ENCODE data around the gene DARS1. TPM values are rescaled to one million over a fixed set of nuclear protein-coding genes. Genes with fewer than 3 reads are reported as not detected.

DARS1 gene
- polyA plus RNA-seq, 1 donor (not counting 4 experiments of a cell fraction or from before 2014, with no cell fraction given), result 129 TPM

- Histone ChIP-seq H2AFZ (ENCODE audit: control insufficient read depth, low read length) (no peak overlapping the region), H3K9me3 (ENCODE audit: control insufficient read depth, low read depth, low read length) (no peaks in the 10 kb centered on the region), H3K79me2 (ENCODE audit: control insufficient read depth, insufficient read depth, low read length) (peaks cover 40% of the 10 kb centered on the region), H3K36me3 (ENCODE audit: control insufficient read depth in 2 of 2, extremely low read depth in 1 of 2, insufficient read depth in 2 of 2, low read length in 2 of 2) (peaks cover 5 to 20% of the 10 kb centered on the region in 2 experiments), H3K4me1 (ENCODE audit: control insufficient read depth, extremely low read depth, insufficient read depth, low read length) (peaks cover 7% of the 10 kb centered on the region), H3K4me3 (ENCODE audit: control insufficient read depth in 2 of 3, extremely low read depth in 1 of 3, insufficient read depth in 2 of 3, low read depth in 1 of 3, low read length in 3 of 3) (no peak overlapping the region), H3K27ac (ENCODE audit: control insufficient read depth, insufficient read depth, low read length) (no peak overlapping the region), H3K9me1 (ENCODE audit: control insufficient read depth, extremely low read depth, insufficient read depth, low read length) (no peaks in the 10 kb centered on the region), H3K4me2 (ENCODE audit: control insufficient read depth, extremely low read depth, insufficient read depth, low read depth, low read length) (no peak overlapping the region), H3K9ac (ENCODE audit: control insufficient read depth, extremely low read depth, insufficient read depth, low read length) (no peak overlapping the region), H3K27me3 (ENCODE audit: control insufficient read depth, extremely low read depth, insufficient read depth, low read length) (no peaks in the 10 kb centered on the region), H4K20me1 (ENCODE audit: control insufficient read depth, extremely low read depth, insufficient read depth, low read length) (no peaks in the 10 kb centered on the region)
- FAIRE-seq (no peak), DNase-seq (ENCODE audit: low read depth, low spot score) (no peak)
- TF ChIP-seq EZH2 (IDR thresholded peaks at IDR 0.05; ENCODE audit: low read length) (no peak), CTCF (optimal IDR thresholded peaks at IDR 0.05 in 1 of 3, IDR thresholded peaks at IDR 0.05 in 1 of 3, conservative IDR thresholded peaks at IDR 0.05 in 1 of 3; ENCODE audit: extremely low read depth in 1 of 3, insufficient read depth in 2 of 3, low read length in 3 of 3) (no peak)
- dilution Hi-C loops (cut with MboI; ENCODE audit: extremely low pct_ligation_motif_present, low sequenced_read_pairs), result no loop called here
Measured at GRCh38 chr2:135980434-135981079, 4.9 kb downstream of the DARS1 start.

GRCh38 chr2:135975702-135976101, 9.7 kb downstream of the DARS1 start:
- FAIRE-seq (no peak), DNase-seq (ENCODE audit: low read depth, low spot score) (no peak)
- H3K4me3 ChIP-seq (ENCODE audit: control insufficient read depth in 2 of 3, extremely low read depth in 1 of 3, insufficient read depth in 2 of 3, low read depth in 1 of 3, low read length in 3 of 3), result no peak overlapping the region
- TF ChIP-seq CTCF (optimal IDR thresholded peaks at IDR 0.05 in 1 of 3, IDR thresholded peaks at IDR 0.05 in 1 of 3, conservative IDR thresholded peaks at IDR 0.05 in 1 of 3; ENCODE audit: extremely low read depth in 1 of 3, insufficient read depth in 2 of 3, low read length in 3 of 3), result no peak
- no peak for TF ChIP-seq EZH2 (IDR thresholded peaks at IDR 0.05; ENCODE audit: low read length)
- no peaks in the 10 kb centered on the region for H3K9me3 ChIP-seq (ENCODE audit: control insufficient read depth, low read depth, low read length)
- no peaks in the 10 kb centered on the region for H3K9me1 ChIP-seq (ENCODE audit: control insufficient read depth, extremely low read depth, insufficient read depth, low read length)
- H3K79me2 ChIP-seq (ENCODE audit: control insufficient read depth, insufficient read depth, low read length), result peaks cover 27% of the 10 kb centered on the region
- H2AFZ ChIP-seq (ENCODE audit: control insufficient read depth, low read length), result no peak overlapping the region
- H3K27me3 ChIP-seq (ENCODE audit: control insufficient read depth, extremely low read depth, insufficient read depth, low read length), result no peaks in the 10 kb centered on the region
- no peaks in the 10 kb centered on the region for H3K4me1 ChIP-seq (ENCODE audit: control insufficient read depth, extremely low read depth, insufficient read depth, low read length)
- H3K27ac ChIP-seq (ENCODE audit: control insufficient read depth, insufficient read depth, low read length), result no peak overlapping the region
- peaks cover 7 to 10% of the 10 kb centered on the region in 2 experiments for H3K36me3 ChIP-seq (ENCODE audit: control insufficient read depth in 2 of 2, extremely low read depth in 1 of 2, insufficient read depth in 2 of 2, low read length in 2 of 2)
- no peak overlapping the region for H3K9ac ChIP-seq (ENCODE audit: control insufficient read depth, extremely low read depth, insufficient read depth, low read length)
- H4K20me1 ChIP-seq (ENCODE audit: control insufficient read depth, extremely low read depth, insufficient read depth, low read length), result no peaks in the 10 kb centered on the region
- H3K4me2 ChIP-seq (ENCODE audit: control insufficient read depth, extremely low read depth, insufficient read depth, low read depth, low read length), result no peak overlapping the region
- dilution Hi-C loops (cut with MboI; ENCODE audit: extremely low pct_ligation_motif_present, low sequenced_read_pairs), result no loop called here

Measured in keratinocyte (primary cell).